ENCODE data around the gene ADAMTS8.
"Not testable (repeated sequence)": the region's sequence is repeated elsewhere in the genome, so short reads cannot be mapped to it uniquely, and the experiment has no call there.

The ADAMTS8 gene

DNA sequence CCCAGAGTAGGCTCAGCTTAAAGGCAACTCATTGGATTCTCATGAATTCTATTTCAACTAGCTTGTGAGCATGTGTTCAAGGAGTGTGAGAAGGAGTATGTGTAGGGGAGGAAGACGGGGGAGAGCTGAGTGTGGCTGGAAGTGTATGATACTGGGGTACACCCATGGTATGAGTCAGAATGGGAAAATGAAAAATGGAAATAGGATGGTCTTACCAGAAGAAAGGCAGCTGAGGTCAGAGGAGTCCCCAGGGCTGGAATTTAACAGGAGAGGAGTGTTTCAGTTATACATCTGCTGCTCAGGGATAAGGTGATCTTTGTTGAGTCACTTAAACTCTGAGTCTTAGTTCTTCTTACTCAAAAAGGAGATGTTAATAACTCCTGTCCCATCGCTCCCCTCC lies 13.3 kb upstream of the ADAMTS8 start:
- no peak overlapping the region for H2AFZ ChIP-seq (ENCODE audit: insufficient read depth, low read length, poor library complexity)
- no peak overlapping the region for H3K4me2 ChIP-seq (ENCODE audit: low read length)
- H3K27ac ChIP-seq (ENCODE audit: low read depth, low read length), result no peak overlapping the region
- no peaks in the 10 kb centered on the region for H3K27me3 ChIP-seq (ENCODE audit: insufficient read depth, low read length)
- H2AK5ac ChIP-seq (ENCODE audit: low read length), result no peak overlapping the region
- H3K36me3 ChIP-seq (ENCODE audit: control insufficient read depth in 1 of 2, insufficient read depth in 2 of 2, low read length in 2 of 2), result no peaks in the 10 kb centered on the region
- H3K18ac ChIP-seq (ENCODE audit: low read length), result no peak overlapping the region
- H2BK12ac ChIP-seq (ENCODE audit: low read length), result no peak overlapping the region
- no peaks in the 10 kb centered on the region for H3K79me1 ChIP-seq (ENCODE audit: low read length)
- WGBS (ENCODE audit: extremely low coverage, insufficient coverage, insufficient read length), result 100% methylated on average over 1 of the region's 2 CpGs
- no peak overlapping the region for H3K23ac ChIP-seq (ENCODE audit: low read length)
- no peaks in the 10 kb centered on the region for H3K79me2 ChIP-seq (ENCODE audit: control insufficient read depth, insufficient read depth, low read length, poor library complexity)
- H3K9ac ChIP-seq (ENCODE audit: low read length), result no peak overlapping the region
- peaks cover 2% of the 10 kb centered on the region for H3K9me3 ChIP-seq (ENCODE audit: insufficient read depth, low read depth, low read length)
- no peak for DNase-seq
- no peak overlapping the region for H2BK5ac ChIP-seq (ENCODE audit: low read depth, low read length, poor library complexity)
- no peak overlapping the region for H3K4me3 ChIP-seq (ENCODE audit: low read depth, low read length)
- H4K91ac ChIP-seq (ENCODE audit: low read depth, low read length), result no peak overlapping the region
- H2BK120ac ChIP-seq (ENCODE audit: insufficient read depth, low read length, poor library complexity), result no peak overlapping the region
- H3K4me1 ChIP-seq (ENCODE audit: control insufficient read depth in 1 of 2, insufficient read depth in 2 of 2, low read length in 2 of 2), result no peaks in the 10 kb centered on the region
- H4K12ac ChIP-seq (ENCODE audit: low read depth, low read length), result no peak overlapping the region
- no peak overlapping the region for H3K14ac ChIP-seq (ENCODE audit: low read length)
- no peak overlapping the region for H3K4ac ChIP-seq (ENCODE audit: low read depth, low read length)
- no peak overlapping the region for H4K8ac ChIP-seq (ENCODE audit: low read depth, low read length)

- no peak overlapping the region for H2BK5ac ChIP-seq (ENCODE audit: low read depth, low read length, poor library complexity)
- no peaks in the 10 kb centered on the region for H3K79me1 ChIP-seq (ENCODE audit: low read length)
- H2AFZ ChIP-seq (ENCODE audit: insufficient read depth, low read length, poor library complexity), result no peak overlapping the region
- peaks cover 2% of the 10 kb centered on the region for H3K9me3 ChIP-seq (ENCODE audit: insufficient read depth, low read depth, low read length)
- no peak overlapping the region for H4K91ac ChIP-seq (ENCODE audit: low read depth, low read length)
- no peaks in the 10 kb centered on the region for H3K4me1 ChIP-seq (ENCODE audit: control insufficient read depth in 1 of 2, insufficient read depth in 2 of 2, low read length in 2 of 2)
- H3K79me2 ChIP-seq (ENCODE audit: control insufficient read depth, insufficient read depth, low read length, poor library complexity), result no peaks in the 10 kb centered on the region
- H3K36me3 ChIP-seq (ENCODE audit: control insufficient read depth in 1 of 2, insufficient read depth in 2 of 2, low read length in 2 of 2), result no peaks in the 10 kb centered on the region
- H2AK5ac ChIP-seq (ENCODE audit: low read length), result no peak overlapping the region
- no peak overlapping the region for H4K8ac ChIP-seq (ENCODE audit: low read depth, low read length)
- H3K27me3 ChIP-seq (ENCODE audit: insufficient read depth, low read length), result no peaks in the 10 kb centered on the region
- no peak overlapping the region for H3K14ac ChIP-seq (ENCODE audit: low read length)
- H3K23ac ChIP-seq (ENCODE audit: low read length), result no peak overlapping the region
- H3K4ac ChIP-seq (ENCODE audit: low read depth, low read length), result no peak overlapping the region
- H3K4me2 ChIP-seq (ENCODE audit: low read length), result no peak overlapping the region
- WGBS (ENCODE audit: extremely low coverage, insufficient coverage, insufficient read length), result no CpG with 5 or more reads among the region's 6 CpGs
- H3K4me3 ChIP-seq (ENCODE audit: low read depth, low read length), result no peak overlapping the region
- H3K27ac ChIP-seq (ENCODE audit: low read depth, low read length), result no peak overlapping the region
- H2BK12ac ChIP-seq (ENCODE audit: low read length), result no peak overlapping the region
- no peak overlapping the region for H3K9ac ChIP-seq (ENCODE audit: low read length)
- H4K12ac ChIP-seq (ENCODE audit: low read depth, low read length), result no peak overlapping the region
- H3K18ac ChIP-seq (ENCODE audit: low read length), result no peak overlapping the region
- H2BK120ac ChIP-seq (ENCODE audit: insufficient read depth, low read length, poor library complexity), result no peak overlapping the region
- no peak for DNase-seq
These were observed 11.5 kb upstream of the ADAMTS8 start for GRCh38 chr11:130439876-130440275.

DNA sequence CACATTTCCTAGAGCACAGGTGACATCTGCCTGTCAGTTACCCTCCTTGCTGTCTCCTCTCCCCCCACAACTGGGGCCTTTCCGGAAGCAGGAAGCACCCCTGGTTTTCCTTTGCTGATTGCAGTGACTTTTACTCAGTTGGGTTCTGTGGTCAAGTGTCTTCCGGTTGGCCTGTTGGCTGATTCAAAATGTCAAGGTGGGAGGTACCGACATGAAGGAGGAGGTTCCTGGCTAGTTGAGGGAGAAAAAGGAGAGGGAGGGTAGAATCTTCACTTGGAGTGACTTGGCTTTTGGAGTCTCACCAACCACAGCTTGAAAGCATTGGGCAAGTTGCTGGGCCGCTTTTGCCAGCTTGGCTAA lies 10.7 kb upstream of the ADAMTS8 start:
- Histone ChIP-seq H3K4me2 (ENCODE audit: low read length) (no peak overlapping the region), H4K91ac (ENCODE audit: low read depth, low read length) (no peak overlapping the region), H3K27me3 (ENCODE audit: insufficient read depth, low read length) (no peaks in the 10 kb centered on the region), H2BK120ac (ENCODE audit: insufficient read depth, low read length, poor library complexity) (no peak overlapping the region), H2AK5ac (ENCODE audit: low read length) (no peak overlapping the region), H3K27ac (ENCODE audit: low read depth, low read length) (no peak overlapping the region), H3K36me3 (ENCODE audit: control insufficient read depth in 1 of 2, insufficient read depth in 2 of 2, low read length in 2 of 2) (no peaks in the 10 kb centered on the region), H3K9ac (ENCODE audit: low read length) (no peak overlapping the region), H3K79me2 (ENCODE audit: control insufficient read depth, insufficient read depth, low read length, poor library complexity) (no peaks in the 10 kb centered on the region), H3K4me3 (ENCODE audit: low read depth, low read length) (no peak overlapping the region), H2BK5ac (ENCODE audit: low read depth, low read length, poor library complexity) (no peak overlapping the region), H2BK12ac (ENCODE audit: low read length) (no peak overlapping the region), H2AFZ (ENCODE audit: insufficient read depth, low read length, poor library complexity) (no peak overlapping the region), H3K14ac (ENCODE audit: low read length) (no peak overlapping the region), H3K9me3 (ENCODE audit: insufficient read depth, low read depth, low read length) (peaks cover 2% of the 10 kb centered on the region), H3K79me1 (ENCODE audit: low read length) (no peaks in the 10 kb centered on the region), H4K8ac (ENCODE audit: low read depth, low read length) (no peak overlapping the region), H3K23ac (ENCODE audit: low read length) (no peak overlapping the region), H3K4me1 (ENCODE audit: control insufficient read depth in 1 of 2, insufficient read depth in 2 of 2, low read length in 2 of 2) (no peaks in the 10 kb centered on the region), H3K4ac (ENCODE audit: low read depth, low read length) (no peak overlapping the region), H4K12ac (ENCODE audit: low read depth, low read length) (no peak overlapping the region), H3K18ac (ENCODE audit: low read length) (no peak overlapping the region)
- no CpG with 5 or more reads among the region's 4 CpGs for WGBS (ENCODE audit: extremely low coverage, insufficient coverage, insufficient read length)
- no peak for DNase-seq

GRCh38 chr11:130438401-130439159 lies 10.2 kb upstream of the ADAMTS8 start:
- H3K9me3 ChIP-seq (ENCODE audit: insufficient read depth, low read depth, low read length); H3K23ac ChIP-seq (ENCODE audit: low read length); H3K14ac ChIP-seq (ENCODE audit: low read length); H3K4ac ChIP-seq (ENCODE audit: low read depth, low read length); H3K79me1 ChIP-seq (ENCODE audit: low read length); H3K27ac ChIP-seq (ENCODE audit: low read depth, low read length); H4K12ac ChIP-seq (ENCODE audit: low read depth, low read length); H3K36me3 ChIP-seq (ENCODE audit: control insufficient read depth in 1 of 2, insufficient read depth in 2 of 2, low read length in 2 of 2); H4K8ac ChIP-seq (ENCODE audit: low read depth, low read length); H3K4me2 ChIP-seq (ENCODE audit: low read length); H3K4me3 ChIP-seq (ENCODE audit: low read depth, low read length); H3K79me2 ChIP-seq (ENCODE audit: control insufficient read depth, insufficient read depth, low read length, poor library complexity); DNase-seq; H2AFZ ChIP-seq (ENCODE audit: insufficient read depth, low read length, poor library complexity); H2AK5ac ChIP-seq (ENCODE audit: low read length); H2BK12ac ChIP-seq (ENCODE audit: low read length); H3K9ac ChIP-seq (ENCODE audit: low read length); H2BK120ac ChIP-seq (ENCODE audit: insufficient read depth, low read length, poor library complexity); H3K27me3 ChIP-seq (ENCODE audit: insufficient read depth, low read length); H2BK5ac ChIP-seq (ENCODE audit: low read depth, low read length, poor library complexity); H4K91ac ChIP-seq (ENCODE audit: low read depth, low read length); H3K4me1 ChIP-seq (ENCODE audit: control insufficient read depth in 1 of 2, insufficient read depth in 2 of 2, low read length in 2 of 2); H3K18ac ChIP-seq (ENCODE audit: low read length): not testable (repeated sequence)
- WGBS (ENCODE audit: extremely low coverage, insufficient coverage, insufficient read length), result no CpG with 5 or more reads among the region's 10 CpGs
